Vagina (tissue), 2 donors: ENCODE results near the gene WARS2. TPM values are rescaled to one million over a fixed set of nuclear protein-coding genes. Genes with fewer than 3 reads are reported as not detected.

Experiments used
- DNase-seq, 2 donors: peaks; one replicate each; pipeline ENCODE4 v3.0.0-alpha.2; 2017; ENCODE audit errors: extremely low spot score in 2 of 2
- H3K27ac ChIP-seq: fragments of 200-600 bp; sonication (generic); one replicate; pipeline ENCODE4 v1.5.1; 2019
- H3K27me3 ChIP-seq: fragments of 200-600 bp; sonication (generic); one replicate; pipeline ENCODE4 v1.5.1; 2019
- H3K36me3 ChIP-seq, 2 donors: fragments of 200-600 bp; sonication (generic); one replicate each; pipeline ENCODE4 v1.5.1; 2017 to 2019
- H3K4me1 ChIP-seq: fragments of 200-600 bp; sonication (generic); one replicate; pipeline ENCODE4 v1.5.1; 2019
- H3K4me3 ChIP-seq, 2 donors: fragments of 200-600 bp; sonication (generic); 1 replicate in 1 of 2; 2 replicates in 1 of 2; pipeline ENCODE4 v1.5.1; 2016 to 2019
- H3K9me3 ChIP-seq: fragments of 200-600 bp; sonication (generic); one replicate; pipeline ENCODE4 v1.5.1; 2019
- POLR2A ChIP-seq, 2 donors: fragments of 450-650 bp; IDR thresholded peaks; one replicate each; pipeline ENCODE4 v1.6.1; 2017; ENCODE audit warnings: antibody characterized with exemption in 2 of 2, mild to moderate bottlenecking in 2 of 2, moderate library complexity in 2 of 2
- POLR2AphosphoS5 ChIP-seq, 2 donors: sonication (generic); formaldehyde crosslinking; IDR thresholded peaks; one replicate each; pipeline ENCODE4 v1.9.0; 2017; ENCODE audit warnings: antibody characterized with exemption in 2 of 2, mild to moderate bottlenecking in 2 of 2, low read depth in 1 of 2; ENCODE audit not compliant: insufficient read depth in 1 of 2
- intact Hi-C: fragments of 100-400 bp; cut with DNase I; formaldehyde crosslinking; loops from one replicate; pipeline ENCODE4 v1.15.1; 2023
- total RNA-seq: library from RNA; depleted of rRNA; stranded (reverse); fragments of >200 nt; gene quantifications from one replicate; pipeline ENCODE4 v1.2.3, GENCODE V29; 2016
- TF ChIP-seq, protein P1 (sequence below), 3 experiments: fragments of 450-650 bp in 2 of 3; fragments of 200-600 bp in 1 of 3; sonication (generic) in 1 of 3; IDR thresholded peaks; one replicate each; pipeline ENCODE4 v1.5.1; 2017 to 2019; ENCODE audit warnings: antibody characterized with exemption in 3 of 3, mild to moderate bottlenecking in 2 of 3, moderate library complexity in 2 of 3

The WARS2 gene
- total RNA-seq, 1 donor from 2014 or later: 8.3 TPM

DNA sequence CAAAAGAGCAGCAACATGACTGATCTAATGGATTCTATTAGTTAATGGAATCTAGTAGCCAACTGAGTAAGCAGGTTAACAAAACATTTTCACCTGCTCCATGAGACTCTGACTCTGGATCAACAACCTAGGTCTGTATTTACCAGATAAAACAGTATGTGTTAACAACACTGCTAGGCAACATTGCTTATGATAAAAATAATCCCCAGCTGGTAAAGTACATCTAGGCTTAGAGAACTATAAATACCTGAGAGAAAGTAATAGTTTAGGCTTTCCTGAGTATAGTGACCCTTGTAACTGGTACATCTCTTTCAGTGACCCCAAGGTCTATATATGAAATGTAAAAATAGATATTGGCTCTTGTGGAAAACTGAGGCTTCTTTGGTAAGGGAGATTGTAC, 78.8 kb downstream of the WARS2 start:
- TF ChIP-seq POLR2A (IDR thresholded peaks at IDR 0.05): no peak
- TF ChIP-seq, protein P1, sequence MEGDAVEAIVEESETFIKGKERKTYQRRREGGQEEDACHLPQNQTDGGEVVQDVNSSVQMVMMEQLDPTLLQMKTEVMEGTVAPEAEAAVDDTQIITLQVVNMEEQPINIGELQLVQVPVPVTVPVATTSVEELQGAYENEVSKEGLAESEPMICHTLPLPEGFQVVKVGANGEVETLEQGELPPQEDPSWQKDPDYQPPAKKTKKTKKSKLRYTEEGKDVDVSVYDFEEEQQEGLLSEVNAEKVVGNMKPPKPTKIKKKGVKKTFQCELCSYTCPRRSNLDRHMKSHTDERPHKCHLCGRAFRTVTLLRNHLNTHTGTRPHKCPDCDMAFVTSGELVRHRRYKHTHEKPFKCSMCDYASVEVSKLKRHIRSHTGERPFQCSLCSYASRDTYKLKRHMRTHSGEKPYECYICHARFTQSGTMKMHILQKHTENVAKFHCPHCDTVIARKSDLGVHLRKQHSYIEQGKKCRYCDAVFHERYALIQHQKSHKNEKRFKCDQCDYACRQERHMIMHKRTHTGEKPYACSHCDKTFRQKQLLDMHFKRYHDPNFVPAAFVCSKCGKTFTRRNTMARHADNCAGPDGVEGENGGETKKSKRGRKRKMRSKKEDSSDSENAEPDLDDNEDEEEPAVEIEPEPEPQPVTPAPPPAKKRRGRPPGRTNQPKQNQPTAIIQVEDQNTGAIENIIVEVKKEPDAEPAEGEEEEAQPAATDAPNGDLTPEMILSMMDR (IDR thresholded peaks at IDR 0.05): no peak
- TF ChIP-seq POLR2AphosphoS5 (IDR thresholded peaks at IDR 0.05; ENCODE audit: insufficient read depth in 1 of 2, low read depth in 1 of 2): no peak
- DNase-seq: no peak
- no peaks in the 10 kb centered on the region for H3K27me3 ChIP-seq
- no peaks in the 10 kb centered on the region for H3K9me3 ChIP-seq
- no peaks in the 10 kb centered on the region for H3K4me1 ChIP-seq
- H3K27ac ChIP-seq: no peak overlapping the region
- intact Hi-C loops: no loop called here
- no peaks in the 10 kb centered on the region for H3K36me3 ChIP-seq
- no peak overlapping the region for H3K4me3 ChIP-seq

DNA sequence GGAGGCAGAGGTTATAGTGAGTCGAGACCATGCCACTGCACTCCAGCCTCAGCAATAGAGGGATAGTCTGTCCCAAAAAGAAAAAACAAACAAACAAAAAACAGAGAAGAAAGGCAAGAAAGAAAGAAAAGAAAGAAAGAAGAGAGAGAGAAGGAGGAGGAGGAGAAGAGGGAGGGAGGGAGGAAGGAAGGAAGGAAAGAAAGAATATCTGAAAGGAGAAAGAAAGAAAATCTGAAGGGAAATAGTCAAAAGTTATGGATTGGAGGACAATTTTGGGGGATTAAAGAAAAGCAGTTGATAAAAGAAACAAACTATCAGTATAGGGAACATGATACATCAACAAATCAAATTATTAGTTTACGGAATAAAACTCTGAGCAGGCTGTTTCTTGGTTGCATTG, 84.9 kb downstream of the WARS2 start:
- Histone ChIP-seq H3K27ac (no peak overlapping the region), H3K4me1 (no peaks in the 10 kb centered on the region), H3K9me3 (no peaks in the 10 kb centered on the region), H3K27me3 (no peaks in the 10 kb centered on the region), H3K4me3 (no peak overlapping the region), H3K36me3 (no peaks in the 10 kb centered on the region)
- intact Hi-C loops: no loop called here
- no peak for DNase-seq
- TF ChIP-seq, protein P1 (IDR thresholded peaks at IDR 0.05): no peak
- no peak for TF ChIP-seq POLR2AphosphoS5 (IDR thresholded peaks at IDR 0.05; ENCODE audit: insufficient read depth in 1 of 2, low read depth in 1 of 2)
- no peak for TF ChIP-seq POLR2A (IDR thresholded peaks at IDR 0.05)

DNA sequence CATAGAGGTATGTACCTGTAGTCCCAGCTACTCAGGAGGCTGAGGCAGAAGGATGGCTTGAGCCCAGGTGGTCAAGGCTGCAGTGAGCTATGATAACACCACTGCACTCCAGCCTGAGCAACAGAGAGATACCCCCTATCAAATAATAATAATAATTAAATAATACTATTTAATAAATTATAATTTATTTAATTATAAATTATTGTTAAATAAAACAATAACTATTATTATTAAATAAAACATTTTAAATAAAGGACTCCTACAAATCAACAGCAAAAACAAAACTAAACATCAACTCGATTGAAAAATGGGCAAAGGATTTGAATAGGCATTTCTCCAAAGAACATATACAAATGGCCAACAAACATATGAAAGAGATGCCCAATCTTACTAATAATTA, 86.5 kb downstream of the WARS2 start:
- no peak overlapping the region for H3K4me3 ChIP-seq
- no peak overlapping the region for H3K27ac ChIP-seq
- TF ChIP-seq, protein P1 (IDR thresholded peaks at IDR 0.05): no peak
- TF ChIP-seq POLR2A (IDR thresholded peaks at IDR 0.05) (no peak), POLR2AphosphoS5 (IDR thresholded peaks at IDR 0.05; ENCODE audit: insufficient read depth in 1 of 2, low read depth in 1 of 2) (no peak)
- no peaks in the 10 kb centered on the region for H3K27me3 ChIP-seq
- intact Hi-C loops: no loop called here
- no peaks in the 10 kb centered on the region for H3K9me3 ChIP-seq
- no peaks in the 10 kb centered on the region for H3K36me3 ChIP-seq
- no peaks in the 10 kb centered on the region for H3K4me1 ChIP-seq
- no peak for DNase-seq

DNA sequence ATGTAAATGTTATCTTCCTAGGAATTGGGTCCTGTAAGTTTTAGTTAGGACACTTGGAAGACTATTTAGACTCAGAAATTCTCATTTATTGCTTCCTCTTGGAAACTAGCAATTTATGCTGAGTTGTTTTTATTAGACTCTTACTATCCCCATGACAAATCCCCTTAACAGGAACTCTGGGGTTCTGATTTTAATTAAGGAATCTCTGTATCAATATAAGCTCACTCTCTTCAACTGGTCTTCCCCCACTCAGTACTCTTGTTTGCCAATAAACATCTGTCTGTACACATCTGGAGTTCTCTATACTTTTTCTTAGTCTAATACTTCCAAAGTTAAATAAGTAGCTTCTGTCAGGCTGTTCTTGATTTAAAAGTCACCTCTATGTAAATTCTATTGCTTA, 88.2 kb downstream of the WARS2 start:
- no peaks in the 10 kb centered on the region for H3K27me3 ChIP-seq
- no peak overlapping the region for H3K4me3 ChIP-seq
- H3K36me3 ChIP-seq: no peaks in the 10 kb centered on the region
- H3K27ac ChIP-seq: no peak overlapping the region
- TF ChIP-seq POLR2A (IDR thresholded peaks at IDR 0.05) (no peak), POLR2AphosphoS5 (IDR thresholded peaks at IDR 0.05; ENCODE audit: insufficient read depth in 1 of 2, low read depth in 1 of 2) (no peak)
- TF ChIP-seq, protein P1 (IDR thresholded peaks at IDR 0.05): no peak
- H3K9me3 ChIP-seq: no peaks in the 10 kb centered on the region
- intact Hi-C loops: no loop called here
- no peak for DNase-seq
- no peaks in the 10 kb centered on the region for H3K4me1 ChIP-seq

DNA sequence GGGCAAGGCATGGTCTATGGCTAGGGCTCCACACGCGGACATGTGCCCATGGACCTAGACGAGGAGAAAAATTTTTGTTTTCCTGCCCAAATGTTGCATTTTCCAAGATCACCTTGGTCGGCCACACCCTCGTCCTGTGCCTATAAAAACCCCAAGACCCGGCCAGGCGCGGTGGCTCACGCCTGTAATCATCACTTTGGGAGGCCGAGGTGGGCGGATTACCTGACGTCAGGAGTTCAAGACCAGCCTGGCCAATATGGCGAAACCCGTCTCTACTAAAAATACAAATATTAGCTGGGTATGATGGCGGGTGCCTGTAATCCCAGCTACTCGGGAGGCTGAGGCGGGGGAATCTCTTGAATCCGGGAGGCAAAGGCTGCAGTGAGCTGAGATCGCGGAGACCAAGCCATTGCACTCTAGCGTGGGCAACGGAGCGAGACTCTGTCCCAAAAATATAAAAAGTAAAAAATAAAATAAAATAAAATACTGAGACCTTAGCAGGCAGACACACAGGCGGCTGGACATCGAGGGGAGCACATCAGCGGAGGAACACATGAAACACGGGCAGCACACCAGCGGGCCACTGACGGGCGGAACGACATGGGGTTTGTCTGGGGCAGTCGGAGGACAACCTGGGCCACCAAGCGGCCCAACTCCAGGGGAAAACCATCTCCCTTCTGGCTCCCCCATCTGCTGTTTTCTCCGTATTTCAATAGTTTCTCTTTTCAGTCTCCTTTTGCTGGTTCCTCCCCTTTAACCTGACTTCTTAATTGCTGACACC, 91.6 kb downstream of the WARS2 start:
- no peaks in the 10 kb centered on the region for H3K9me3 ChIP-seq
- intact Hi-C loops: no loop called here
- peaks cover 6% of the 10 kb centered on the region for H3K4me1 ChIP-seq
- no peak overlapping the region for H3K4me3 ChIP-seq
- DNase-seq: no peak
- peaks cover 0 to 5% of the 10 kb centered on the region in 2 donors for H3K36me3 ChIP-seq
- no peak for TF ChIP-seq POLR2A (IDR thresholded peaks at IDR 0.05)
- no peaks in the 10 kb centered on the region for H3K27me3 ChIP-seq
- H3K27ac ChIP-seq: no peak overlapping the region
